NCI-H774 (cell line): ENCODE results near the gene VOPP1.

Experiments used
- DNase-seq: peaks from one replicate; lab custom pipeline; 2025; lab: John Stamatoyannopoulos, UW

The VOPP1 gene

GRCh38 chr7:55554038-55554437, 18.3 kb downstream of the VOPP1 start:
- DNase-seq, result no peak

GRCh38 chr7:55553024-55553345, 19.3 kb downstream of the VOPP1 start:
- no peak for DNase-seq

GRCh38 chr7:55552320-55553023, 19.8 kb downstream of the VOPP1 start:
- DNase-seq, result no peak

GRCh38 chr7:55550841-55551537, 21.3 kb downstream of the VOPP1 start:
- no peak for DNase-seq

GRCh38 chr7:55550010-55550663, 22.2 kb downstream of the VOPP1 start:
- DNase-seq, result peak; percentile 43

GRCh38 chr7:55549457-55549856, 22.8 kb downstream of the VOPP1 start:
- DNase-seq, result no peak

- DNase-seq, result no peak
These were observed 24.0 kb downstream of the VOPP1 start for GRCh38 chr7:55548295-55548731.

GRCh38 chr7:55546814-55547213, 25.5 kb downstream of the VOPP1 start:
- peak; percentile 48 for DNase-seq

- no peak for DNase-seq
These were observed 26.8 kb downstream of the VOPP1 start for GRCh38 chr7:55545496-55545895.

GRCh38 chr7:55540226-55540858, 32.0 kb downstream of the VOPP1 start:
- no peak for DNase-seq

GRCh38 chr7:55539380-55539779, 32.9 kb downstream of the VOPP1 start:
- DNase-seq, result no peak

- no peak for DNase-seq
These were observed 33.8 kb downstream of the VOPP1 start for GRCh38 chr7:55538538-55538937.

GRCh38 chr7:55537458-55537990, 34.8 kb downstream of the VOPP1 start:
- no peak for DNase-seq

- no peak for DNase-seq
These were observed 35.5 kb downstream of the VOPP1 start for GRCh38 chr7:55536619-55537457.

GRCh38 chr7:55535617-55536016, 36.7 kb downstream of the VOPP1 start:
- no peak for DNase-seq

- no peak for DNase-seq
These were observed 37.2 kb downstream of the VOPP1 start for GRCh38 chr7:55534916-55535590.

GRCh38 chr7:55534262-55534915, 37.9 kb downstream of the VOPP1 start:
- no peak for DNase-seq

GRCh38 chr7:55533729-55534080, 38.6 kb downstream of the VOPP1 start:
- no peak for DNase-seq

GRCh38 chr7:55533050-55533728, 39.1 kb downstream of the VOPP1 start:
- no peak for DNase-seq
